ENCODE data around the gene ADAM12. TPM values are rescaled to one million over a fixed set of nuclear protein-coding genes. Genes with fewer than 3 reads are reported as not detected.

ADAM12 gene
- total RNA-seq, 3 donors from 2014 or later (not counting 1 experiment from before 2014, with no cell fraction given): 1.6 to 1.9 (median 1.8) TPM

DNA sequence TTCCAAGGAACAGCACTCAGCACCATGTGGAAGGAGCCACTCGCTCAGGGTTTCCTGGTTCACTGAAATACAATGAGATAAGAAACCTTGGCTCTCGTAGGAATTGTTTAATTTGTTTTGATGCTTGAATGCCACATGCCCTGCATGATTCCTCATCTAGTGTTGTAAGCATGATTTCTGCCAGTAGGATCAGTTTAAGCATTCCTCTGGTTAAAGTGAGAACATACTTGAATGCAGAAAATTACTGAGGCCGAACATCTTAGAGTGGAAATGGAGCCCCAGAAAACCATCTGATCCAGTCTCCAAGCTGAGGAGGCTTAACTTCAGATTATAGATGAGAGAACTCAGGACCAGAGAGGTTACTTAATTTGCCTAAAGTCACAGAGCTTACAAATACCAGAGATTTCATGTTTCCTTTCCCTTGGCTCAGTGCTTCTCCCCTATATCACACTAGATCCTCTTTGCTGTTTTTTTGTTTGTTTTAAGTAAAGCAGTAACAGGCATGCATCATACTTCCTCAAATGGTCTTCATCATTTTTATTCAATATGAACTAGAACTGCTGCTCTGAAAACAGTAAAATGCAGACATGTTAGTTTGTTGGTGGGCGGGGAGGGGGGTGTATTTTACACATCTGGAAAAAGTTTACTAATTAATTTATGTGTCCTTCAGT is 125.1 kb downstream of the ADAM12 start:
- no peak for TF ChIP-seq CTCF (IDR thresholded peaks at IDR 0.05)
- Histone ChIP-seq H3K27ac (ENCODE audit: low read length) (no peak overlapping the region), H3K27me3 (ENCODE audit: control insufficient read depth, insufficient read depth, low read length) (no peaks in the 10 kb centered on the region), H3K4me3 (ENCODE audit: low read length) (no peak overlapping the region), H3K36me3 (ENCODE audit: control insufficient read depth, insufficient read depth, low read length) (no peaks in the 10 kb centered on the region), H3K9me3 (ENCODE audit: control insufficient read depth, insufficient read depth, low read length) (no peaks in the 10 kb centered on the region), H3K4me1 (ENCODE audit: control insufficient read depth, insufficient read depth, low read length) (no peaks in the 10 kb centered on the region)
- Mint-ChIP-seq H3K27ac (no peak overlapping the region), H3K4me1 (no peaks in the 10 kb centered on the region), H3K4me3 (no peak overlapping the region), H3K36me3 (no peaks in the 10 kb centered on the region), H3K9me3 (no peaks in the 10 kb centered on the region), H3K27me3 (ENCODE audit: low read depth in 2 of 2) (peaks cover 15 to 44% of the 10 kb centered on the region in 2 donors)
- ATAC-seq: no peak
- no peak for DNase-seq
- whole genome bisulfite sequencing (ENCODE audit: insufficient coverage): 90% methylated on average over 3 of the region's 4 CpGs
- intact Hi-C loops (cut with micrococcal nuclease): no loop called here

GRCh38 chr10:126262233-126262838 is 125.9 kb downstream of the ADAM12 start:
- intact Hi-C loops (cut with micrococcal nuclease): no loop called here
- no peak for ATAC-seq
- WGBS (ENCODE audit: insufficient coverage): 89% methylated on average over 1 of the region's 1 CpG
- H3K9me3 ChIP-seq (ENCODE audit: control insufficient read depth, insufficient read depth, low read length): no peaks in the 10 kb centered on the region
- H3K36me3 Mint-ChIP-seq: no peaks in the 10 kb centered on the region
- H3K27ac ChIP-seq (ENCODE audit: low read length): no peak overlapping the region
- no peak for TF ChIP-seq CTCF (IDR thresholded peaks at IDR 0.05)
- H3K4me1 ChIP-seq (ENCODE audit: control insufficient read depth, insufficient read depth, low read length): no peaks in the 10 kb centered on the region
- H3K4me3 Mint-ChIP-seq: no peak overlapping the region
- no peak overlapping the region for H3K27ac Mint-ChIP-seq
- H3K27me3 ChIP-seq (ENCODE audit: control insufficient read depth, insufficient read depth, low read length): no peaks in the 10 kb centered on the region
- H3K9me3 Mint-ChIP-seq: no peaks in the 10 kb centered on the region
- peaks cover 15 to 44% of the 10 kb centered on the region in 2 donors for H3K27me3 Mint-ChIP-seq (ENCODE audit: low read depth in 2 of 2)
- no peaks in the 10 kb centered on the region for H3K36me3 ChIP-seq (ENCODE audit: control insufficient read depth, insufficient read depth, low read length)
- H3K4me1 Mint-ChIP-seq: no peaks in the 10 kb centered on the region
- H3K4me3 ChIP-seq (ENCODE audit: low read length): no peak overlapping the region
- no peak for DNase-seq

GRCh38 chr10:126259760-126260479 is 128.4 kb downstream of the ADAM12 start:
- no peak for DNase-seq
- no peak overlapping the region for H3K27ac ChIP-seq (ENCODE audit: low read length)
- no peak overlapping the region for H3K27ac Mint-ChIP-seq
- H3K27me3 Mint-ChIP-seq (ENCODE audit: low read depth in 2 of 2): peaks cover 7 to 41% of the 10 kb centered on the region in 2 donors
- H3K9me3 ChIP-seq (ENCODE audit: control insufficient read depth, insufficient read depth, low read length): no peaks in the 10 kb centered on the region
- intact Hi-C loops (cut with micrococcal nuclease): no loop called here
- no peak for TF ChIP-seq CTCF (IDR thresholded peaks at IDR 0.05)
- H3K4me3 ChIP-seq (ENCODE audit: low read length): no peak overlapping the region
- no peak overlapping the region for H3K4me3 Mint-ChIP-seq
- no peaks in the 10 kb centered on the region for H3K36me3 Mint-ChIP-seq
- ATAC-seq: no peak
- H3K27me3 ChIP-seq (ENCODE audit: control insufficient read depth, insufficient read depth, low read length): no peaks in the 10 kb centered on the region
- 84% methylated on average over 7 of the region's 7 CpGs for WGBS (ENCODE audit: insufficient coverage)
- no peaks in the 10 kb centered on the region for H3K9me3 Mint-ChIP-seq
- H3K4me1 ChIP-seq (ENCODE audit: control insufficient read depth, insufficient read depth, low read length): no peaks in the 10 kb centered on the region
- no peaks in the 10 kb centered on the region for H3K4me1 Mint-ChIP-seq
- H3K36me3 ChIP-seq (ENCODE audit: control insufficient read depth, insufficient read depth, low read length): no peaks in the 10 kb centered on the region
